Stimulated activated CD4-positive, alpha-beta T cell treated with anti-CD3 and anti-CD28 coated beads, Interleukin-4, amount 100 ng/mL, for 1 hour (primary cell): ENCODE measurements around the gene PLEKHN1.

ENCODE experiments used
- DNase-seq: peaks from one replicate; pipeline ENCODE4 v3.0.0-alpha.2; 2020

The PLEKHN1 gene, protein sequence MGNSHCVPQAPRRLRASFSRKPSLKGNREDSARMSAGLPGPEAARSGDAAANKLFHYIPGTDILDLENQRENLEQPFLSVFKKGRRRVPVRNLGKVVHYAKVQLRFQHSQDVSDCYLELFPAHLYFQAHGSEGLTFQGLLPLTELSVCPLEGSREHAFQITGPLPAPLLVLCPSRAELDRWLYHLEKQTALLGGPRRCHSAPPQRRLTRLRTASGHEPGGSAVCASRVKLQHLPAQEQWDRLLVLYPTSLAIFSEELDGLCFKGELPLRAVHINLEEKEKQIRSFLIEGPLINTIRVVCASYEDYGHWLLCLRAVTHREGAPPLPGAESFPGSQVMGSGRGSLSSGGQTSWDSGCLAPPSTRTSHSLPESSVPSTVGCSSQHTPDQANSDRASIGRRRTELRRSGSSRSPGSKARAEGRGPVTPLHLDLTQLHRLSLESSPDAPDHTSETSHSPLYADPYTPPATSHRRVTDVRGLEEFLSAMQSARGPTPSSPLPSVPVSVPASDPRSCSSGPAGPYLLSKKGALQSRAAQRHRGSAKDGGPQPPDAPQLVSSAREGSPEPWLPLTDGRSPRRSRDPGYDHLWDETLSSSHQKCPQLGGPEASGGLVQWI

DNA sequence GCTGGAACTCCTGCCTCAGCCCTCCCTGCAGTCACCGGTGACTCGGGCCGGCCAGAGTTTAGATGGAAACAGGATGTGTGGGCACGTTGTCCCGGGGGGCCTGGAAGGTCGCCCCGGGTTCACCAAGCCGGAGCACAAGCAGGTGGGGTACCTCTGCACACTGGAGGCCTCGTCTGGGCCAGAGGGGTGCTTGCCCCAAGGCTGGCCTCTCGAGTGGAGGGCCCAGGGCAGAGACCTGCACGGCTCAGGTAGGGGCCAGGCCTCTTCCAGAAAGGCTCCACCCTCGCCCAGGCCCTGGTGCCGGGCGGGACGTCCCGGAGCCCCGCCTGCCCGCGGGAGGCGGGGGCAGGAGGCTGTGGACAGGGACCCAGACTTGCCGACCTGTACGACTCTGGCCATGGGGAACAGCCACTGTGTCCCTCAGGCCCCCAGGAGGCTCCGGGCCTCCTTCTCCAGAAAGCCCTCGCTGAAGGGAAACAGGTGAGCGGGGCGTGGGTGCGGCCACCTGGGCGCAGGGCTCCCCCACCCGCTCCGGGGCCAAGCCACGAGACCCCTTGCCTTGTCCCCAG is at the start of gene PLEKHN1:
TSS of gene PLEKHN1 (plus strand) at position 348 of the 569 bp plus-strand sequence. CDS start at position 398, 50 bp downstream.
- no peak for DNase-seq

DNA sequence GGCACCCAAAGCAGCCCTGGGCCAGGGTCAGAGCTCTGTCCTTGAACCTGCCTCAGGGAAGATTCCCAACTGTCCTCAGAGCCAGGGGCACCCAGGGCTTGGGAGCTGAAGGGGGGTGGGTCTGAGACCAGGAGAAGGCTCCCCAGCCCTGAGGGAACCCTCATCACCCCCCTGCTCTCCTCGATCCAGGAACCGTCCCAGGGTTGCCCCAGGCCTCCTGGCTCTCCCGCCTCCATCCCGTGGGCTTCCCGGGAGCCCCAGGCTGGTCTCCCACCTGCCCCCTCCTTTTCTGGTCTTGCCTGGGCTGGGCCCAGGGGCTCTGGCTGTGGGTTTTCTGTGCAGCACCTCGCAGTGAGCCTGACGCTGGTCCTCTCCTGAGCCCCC is 49.2 kb upstream of the PLEKHN1 start:
- no peak for DNase-seq

DNA sequence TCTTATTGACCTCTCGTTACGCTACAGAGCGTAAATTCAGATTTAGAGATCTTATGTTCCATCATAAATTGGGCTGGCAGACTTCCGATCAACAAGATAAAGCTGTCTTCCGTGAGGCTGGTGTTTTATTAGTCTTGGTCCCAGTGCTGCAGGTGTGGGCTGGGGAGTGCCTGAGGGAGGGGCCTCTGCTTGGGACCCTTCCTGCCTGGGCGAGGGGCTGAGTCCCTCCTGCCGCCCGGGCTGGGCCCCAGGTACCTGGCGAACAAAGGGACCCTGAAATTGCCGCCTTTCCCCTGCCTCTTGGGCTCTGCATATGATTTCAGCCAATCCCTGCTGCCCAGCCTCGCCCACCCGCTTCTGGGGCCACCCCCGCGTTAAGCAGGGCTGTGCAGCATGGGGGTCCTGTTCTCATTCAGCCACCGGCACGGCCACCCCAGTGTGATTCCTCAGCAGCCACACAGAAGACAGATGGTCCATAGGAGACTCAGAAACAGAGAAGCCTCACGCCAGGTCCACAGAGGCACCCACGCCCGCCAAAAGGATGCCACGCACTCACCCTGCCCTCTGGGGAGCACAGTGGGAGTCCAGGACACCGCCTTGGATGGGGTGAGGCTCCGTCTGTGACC is 48.7 kb upstream of the PLEKHN1 start:
- no peak for DNase-seq

DNA sequence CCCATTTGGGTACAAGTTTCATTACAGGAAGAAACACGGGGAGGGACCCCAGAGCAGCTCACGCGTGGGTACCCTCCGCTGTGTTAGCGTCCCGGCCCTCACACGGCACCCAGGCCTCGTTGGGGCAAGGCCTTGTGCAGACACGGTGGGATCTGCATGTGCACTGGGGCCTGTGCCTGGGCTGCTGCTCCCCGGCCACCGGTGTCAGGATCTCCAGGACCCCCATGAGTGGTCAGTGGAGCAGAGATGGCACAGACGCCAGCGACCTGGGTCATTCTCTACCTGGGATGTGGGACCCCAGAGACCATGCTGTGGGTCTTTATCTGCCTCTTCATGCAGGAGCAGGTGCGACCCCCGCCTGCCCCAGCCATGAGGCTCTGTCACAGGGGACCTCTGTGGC is 47.9 kb upstream of the PLEKHN1 start:
- no peak for DNase-seq

DNA sequence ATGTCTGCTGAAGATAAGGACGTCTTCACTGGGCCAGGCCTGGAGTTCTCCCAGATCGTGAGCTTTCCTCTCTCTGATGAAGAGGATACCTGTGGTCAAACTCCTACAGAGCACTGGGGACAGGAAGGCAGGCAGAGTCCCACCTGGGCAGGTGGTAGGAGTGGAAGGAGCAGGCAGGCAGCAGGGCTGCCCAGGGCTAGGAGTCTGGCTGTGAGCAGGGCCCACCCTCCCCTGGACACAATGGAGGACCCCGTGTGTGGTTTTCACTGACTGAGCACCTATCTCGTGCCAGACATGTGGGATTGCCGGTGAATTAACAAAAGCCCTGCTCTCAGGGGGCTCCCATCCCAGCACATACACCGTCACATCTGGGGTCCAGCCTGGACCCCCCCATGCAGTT is 47.4 kb upstream of the PLEKHN1 start:
- DNase-seq, result no peak

DNA sequence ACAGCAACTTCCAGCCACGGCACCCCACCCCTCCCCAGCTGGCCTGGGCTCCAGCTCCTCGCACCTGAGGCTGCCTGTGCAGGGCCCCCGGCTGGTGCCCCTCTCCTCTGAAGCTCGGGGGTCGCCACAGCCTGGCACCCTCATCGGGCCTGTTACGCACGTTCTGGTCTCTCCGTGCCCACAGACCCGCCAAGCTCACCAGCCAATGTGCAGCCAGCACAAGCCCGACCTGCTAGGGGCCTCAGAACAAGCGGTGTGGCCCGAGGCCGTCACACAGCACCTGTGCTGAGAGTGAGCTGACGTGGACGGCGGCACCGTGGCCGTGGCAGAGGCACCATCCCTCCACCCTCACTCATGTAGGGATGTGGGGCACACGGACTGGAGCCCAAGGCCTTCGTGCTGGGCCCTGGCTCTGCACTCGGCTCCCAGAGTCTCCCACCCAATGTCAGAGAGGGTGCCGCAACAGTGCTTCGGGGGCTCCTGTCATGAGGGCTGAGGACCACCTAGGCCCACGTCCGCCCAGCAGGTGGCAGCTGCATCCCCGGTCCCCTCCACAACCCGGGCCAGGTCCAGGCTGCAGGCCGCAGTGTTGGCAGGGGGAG is 46.9 kb upstream of the PLEKHN1 start:
- DNase-seq, result no peak

DNA sequence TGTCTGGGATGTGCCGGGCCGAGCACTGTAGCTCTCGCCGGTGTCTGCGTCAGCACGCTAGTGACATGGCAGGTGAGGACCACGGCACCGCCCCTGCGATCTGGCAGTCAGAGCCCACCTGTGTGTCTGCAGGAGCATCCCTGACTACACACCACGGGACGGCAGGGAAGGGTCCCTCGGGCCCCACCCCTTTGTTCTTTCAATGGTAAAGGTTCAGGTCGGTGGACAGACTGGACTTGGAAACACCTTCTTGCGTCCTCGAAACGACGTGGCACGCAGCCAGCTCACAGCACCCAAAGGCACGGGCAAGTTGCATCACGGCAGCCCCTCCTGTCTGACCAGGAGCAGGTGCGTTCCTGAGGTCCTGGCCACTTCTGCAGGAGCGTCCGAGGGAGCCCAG is 46.3 kb upstream of the PLEKHN1 start:
- DNase-seq, result no peak

DNA sequence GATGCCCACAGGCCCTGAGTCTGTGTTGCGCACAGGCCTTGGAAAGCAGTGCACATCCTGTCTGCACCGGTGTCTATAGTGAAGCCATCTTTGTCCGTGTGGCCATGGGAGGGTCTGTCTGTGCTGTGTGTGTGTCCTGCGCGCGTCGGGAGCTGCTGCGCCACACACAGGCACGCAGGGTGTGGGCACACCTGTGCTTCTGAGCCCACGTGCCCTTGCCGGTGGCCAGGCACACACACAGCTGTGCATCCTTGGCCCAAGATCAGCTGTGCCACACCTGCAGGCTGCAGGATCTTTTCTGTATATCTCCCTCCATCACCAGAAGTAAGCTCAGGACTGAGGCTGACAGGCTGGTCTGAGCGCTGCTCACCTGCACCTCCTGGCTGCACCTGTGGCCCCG is 45.8 kb upstream of the PLEKHN1 start:
- no peak for DNase-seq

DNA sequence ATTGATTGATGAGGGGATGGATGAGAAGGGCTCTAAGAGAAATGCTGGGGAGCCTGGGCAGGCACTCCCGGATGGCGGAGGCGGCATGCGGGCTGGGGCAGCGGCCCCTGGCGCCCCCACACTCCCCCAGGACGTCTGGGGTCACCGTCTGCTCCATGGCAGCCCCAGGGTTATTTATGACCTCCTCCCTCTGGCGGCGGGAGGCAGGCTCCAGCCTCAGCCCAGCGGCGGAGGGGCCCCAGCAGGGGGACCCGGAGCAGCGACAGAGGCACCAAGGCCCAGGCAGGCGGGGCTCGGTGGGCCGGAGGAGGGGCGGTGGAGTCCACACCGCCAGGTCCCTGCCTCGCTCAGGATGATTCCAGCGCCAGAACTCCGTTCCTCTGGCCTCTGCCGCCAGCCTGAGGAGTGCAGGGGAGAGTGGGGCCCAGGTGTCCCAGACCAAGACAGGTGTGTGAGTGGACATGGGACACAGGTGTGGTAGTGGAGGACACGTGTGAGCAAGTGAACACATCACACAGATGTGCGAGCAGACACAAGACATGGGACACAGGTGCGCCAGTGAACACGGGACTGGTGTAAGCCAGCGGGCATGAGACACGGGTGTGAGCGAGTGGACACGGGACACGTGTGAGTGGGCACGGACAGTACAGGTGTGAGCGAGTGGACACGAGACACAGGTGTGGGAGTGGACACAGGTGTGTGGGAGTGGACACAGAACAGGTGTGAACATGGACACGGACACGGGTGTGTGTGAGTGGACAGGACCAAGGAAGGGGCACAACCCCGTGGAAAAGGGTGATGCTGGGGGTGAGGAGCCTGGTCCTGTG is 45.1 kb upstream of the PLEKHN1 start:
- peak; percentile 43 for DNase-seq

DNA sequence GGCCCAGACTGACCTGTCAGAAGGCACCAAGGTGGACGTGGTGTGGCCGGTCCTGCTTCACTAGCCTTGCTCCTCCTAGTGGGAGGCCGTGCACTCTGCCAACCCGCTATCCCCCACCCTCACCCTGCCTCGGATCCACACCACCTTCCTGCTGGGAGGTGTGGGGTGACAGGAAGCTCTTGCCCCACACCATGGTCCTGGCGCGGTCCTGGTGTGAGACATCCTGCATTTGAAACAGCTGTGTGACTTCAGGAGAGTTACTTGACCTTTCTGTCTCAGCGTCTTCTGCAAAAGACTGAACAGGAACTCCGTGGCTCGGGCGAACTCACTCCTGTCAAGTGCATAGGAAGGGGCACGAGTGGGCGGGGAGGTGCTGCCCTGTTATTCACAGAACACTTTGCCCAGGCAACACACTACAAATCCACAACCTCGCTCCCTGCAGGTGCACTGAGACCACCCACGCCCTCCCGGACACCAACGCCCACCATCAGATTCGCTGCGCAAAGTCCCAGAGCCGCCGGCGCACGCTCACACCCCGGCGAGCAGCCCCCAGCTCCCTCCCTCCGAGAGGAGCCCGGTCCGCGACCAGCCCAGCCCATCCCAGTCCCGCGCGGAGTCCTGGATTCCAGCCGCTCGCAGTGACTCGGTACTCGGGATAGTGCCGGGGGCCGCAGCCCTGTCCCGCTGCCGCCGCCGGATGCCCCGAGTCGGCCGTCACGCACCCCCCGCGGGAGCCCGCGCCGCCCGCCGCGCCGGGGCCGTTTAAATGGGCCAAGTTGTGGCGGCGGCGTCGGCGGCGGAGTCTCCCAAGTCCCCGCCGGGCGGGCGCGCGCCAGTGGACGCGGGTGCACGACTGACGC is 42.9 kb upstream of the PLEKHN1 start, which contains the start of gene SAMD11:
TSS of gene SAMD11 (plus strand) at position 793 of the 860 bp plus-strand sequence. CDS start 509 bp downstream, outside the sequence.
- DNase-seq, result peak; percentile 71

DNA sequence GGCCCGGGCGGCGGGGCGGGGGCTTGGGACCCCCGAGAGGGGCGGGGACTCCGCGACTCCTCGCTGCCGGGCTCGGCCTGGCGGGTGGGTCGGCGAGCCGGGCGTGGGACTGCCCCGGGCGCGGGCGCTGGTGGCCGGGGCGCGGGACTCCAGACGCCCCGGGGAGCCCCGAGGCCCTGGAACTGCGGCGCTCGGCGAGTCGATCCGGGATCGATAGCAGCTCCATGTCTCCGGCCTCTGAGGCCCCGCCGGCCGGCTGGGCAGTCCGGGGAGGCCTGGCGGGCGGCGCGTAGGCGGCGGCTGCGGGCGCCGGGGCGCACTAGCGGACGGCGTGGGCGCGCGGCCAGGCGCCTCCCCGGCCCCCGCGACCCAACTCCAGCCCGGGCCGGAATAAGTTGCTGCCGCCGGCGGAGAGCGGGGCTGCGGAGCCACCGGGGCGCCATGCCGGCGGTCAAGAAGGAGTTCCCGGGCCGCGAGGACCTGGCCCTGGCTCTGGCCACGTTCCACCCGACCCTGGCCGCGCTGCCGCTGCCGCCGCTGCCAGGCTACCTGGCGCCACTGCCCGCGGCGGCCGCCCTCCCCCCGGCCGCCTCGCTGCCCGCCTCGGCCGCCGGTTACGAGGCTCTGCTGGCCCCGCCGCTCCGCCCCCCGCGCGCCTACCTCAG is 42.2 kb upstream of the PLEKHN1 start:
- DNase-seq, result no peak

DNA sequence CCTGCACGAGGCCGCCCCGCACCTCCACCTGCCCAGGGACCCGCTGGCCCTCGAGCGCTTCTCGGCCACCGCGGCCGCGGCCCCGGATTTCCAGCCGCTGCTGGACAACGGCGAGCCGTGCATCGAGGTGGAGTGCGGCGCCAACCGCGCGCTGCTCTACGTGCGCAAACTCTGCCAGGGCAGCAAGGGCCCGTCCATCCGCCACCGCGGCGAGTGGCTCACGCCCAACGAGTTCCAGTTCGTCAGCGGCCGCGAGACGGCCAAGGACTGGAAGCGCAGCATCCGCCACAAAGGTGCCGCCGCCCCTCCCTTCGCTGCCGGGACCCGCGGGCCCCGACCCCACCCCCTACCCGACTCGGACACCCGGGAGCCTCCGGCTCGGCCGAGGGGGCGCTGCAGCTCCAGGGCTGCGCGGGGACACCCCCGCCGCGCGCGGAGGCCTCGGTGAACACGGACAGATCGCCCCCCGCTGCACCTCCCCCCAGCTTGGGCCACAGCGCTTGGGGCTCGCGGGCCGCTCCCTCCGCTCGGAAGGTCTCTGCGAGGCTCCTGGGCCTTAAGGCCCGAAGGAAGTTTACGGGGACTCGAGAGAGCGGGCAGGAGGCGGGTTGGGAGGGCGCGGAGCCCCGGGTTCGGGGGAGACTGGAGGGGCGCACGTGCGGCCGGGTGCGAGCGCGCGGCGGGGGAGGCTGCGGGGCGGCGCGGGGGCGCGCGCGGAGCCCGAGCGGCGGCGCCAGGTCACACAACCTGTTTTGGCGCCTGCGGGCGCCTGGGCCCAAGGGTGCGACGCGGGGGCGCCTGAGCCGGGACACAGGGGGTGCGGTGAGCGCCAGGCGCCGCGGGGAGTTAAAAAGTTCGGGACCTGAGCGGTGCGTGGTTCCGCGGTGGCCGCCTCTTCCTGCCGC is 41.4 kb upstream of the PLEKHN1 start:
- DNase-seq, result no peak

DNA sequence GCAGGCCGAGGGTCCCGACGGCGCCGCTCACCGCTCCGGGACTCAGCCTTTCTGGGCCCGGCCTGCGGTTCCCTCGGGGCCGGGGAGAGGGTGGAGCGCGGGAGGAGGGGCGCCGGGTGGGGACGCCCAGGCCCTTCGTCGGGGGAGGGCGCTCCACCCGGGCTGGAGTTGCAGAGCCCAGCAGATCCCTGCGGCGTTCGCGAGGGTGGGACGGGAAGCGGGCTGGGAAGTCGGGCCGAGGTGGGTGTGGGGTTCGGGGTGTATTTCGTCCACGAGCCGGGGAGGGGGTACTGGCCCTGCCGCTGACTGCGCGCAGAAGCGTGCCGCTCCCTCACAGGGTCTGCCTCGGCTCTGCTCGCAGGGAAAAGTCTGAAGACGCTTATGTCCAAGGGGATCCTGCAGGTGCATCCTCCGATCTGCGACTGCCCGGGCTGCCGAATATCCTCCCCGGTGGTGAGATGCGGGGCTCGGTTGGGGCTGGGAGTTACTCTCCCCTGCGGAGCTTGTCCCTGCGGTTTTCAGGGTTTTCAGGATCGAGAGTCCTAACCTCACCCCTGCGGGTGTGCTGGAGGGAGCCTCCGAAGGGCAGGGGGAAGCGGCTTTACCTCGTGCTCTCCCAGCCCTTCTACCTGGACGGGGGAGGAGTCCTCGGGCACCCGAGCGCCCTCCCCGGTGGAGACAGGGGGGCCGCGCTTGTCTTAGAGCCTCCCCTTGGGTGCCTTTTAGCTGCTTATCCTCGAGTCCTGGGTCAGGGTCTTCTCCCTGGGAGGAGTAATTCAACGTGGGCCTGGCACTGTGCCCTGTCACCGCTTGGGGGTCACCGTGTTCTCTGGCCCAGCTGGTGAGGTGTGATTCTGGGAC is 40.5 kb upstream of the PLEKHN1 start:
- no peak for DNase-seq

DNA sequence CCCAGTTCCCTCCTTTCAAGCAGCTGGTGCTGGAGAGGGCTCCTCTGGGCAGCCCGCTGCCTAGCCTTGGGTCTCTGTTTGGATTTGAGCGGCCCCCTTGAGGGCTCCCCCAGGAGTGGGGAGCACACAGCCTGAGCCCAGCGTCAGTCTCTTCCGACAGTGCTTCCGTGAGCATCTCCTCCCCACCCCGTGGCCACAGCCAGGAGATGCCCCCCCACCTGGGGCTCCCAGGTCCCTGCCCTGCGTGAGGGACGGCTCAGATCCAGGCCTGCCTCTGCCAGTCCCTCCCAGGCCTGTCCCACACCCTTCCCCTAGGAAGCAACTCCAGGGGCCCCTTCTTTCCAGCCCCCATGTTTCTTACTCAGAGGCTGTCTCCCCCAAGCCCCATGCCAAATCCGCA is 39.0 kb upstream of the PLEKHN1 start:
- DNase-seq, result no peak

DNA sequence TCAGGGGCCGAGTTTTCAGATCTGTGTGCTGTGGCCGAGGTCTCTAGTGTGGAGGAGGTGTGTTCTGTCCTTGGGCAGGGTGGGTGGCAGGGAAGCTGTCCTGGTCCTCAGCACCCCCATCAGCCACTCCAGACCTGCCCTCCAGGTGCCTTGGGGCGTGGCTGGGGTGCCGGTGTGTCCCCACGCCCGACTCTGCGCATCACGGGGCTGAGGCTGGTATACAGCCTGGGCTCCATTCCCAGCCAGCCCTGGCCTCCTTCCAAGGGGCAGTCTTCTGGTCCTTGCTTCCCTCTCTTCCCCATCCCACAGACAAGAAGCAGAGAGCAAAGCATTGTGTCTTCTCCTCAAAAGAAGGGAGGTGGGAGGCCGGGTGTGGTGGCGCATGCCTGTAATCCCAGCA is 38.5 kb upstream of the PLEKHN1 start:
- DNase-seq, result no peak

DNA sequence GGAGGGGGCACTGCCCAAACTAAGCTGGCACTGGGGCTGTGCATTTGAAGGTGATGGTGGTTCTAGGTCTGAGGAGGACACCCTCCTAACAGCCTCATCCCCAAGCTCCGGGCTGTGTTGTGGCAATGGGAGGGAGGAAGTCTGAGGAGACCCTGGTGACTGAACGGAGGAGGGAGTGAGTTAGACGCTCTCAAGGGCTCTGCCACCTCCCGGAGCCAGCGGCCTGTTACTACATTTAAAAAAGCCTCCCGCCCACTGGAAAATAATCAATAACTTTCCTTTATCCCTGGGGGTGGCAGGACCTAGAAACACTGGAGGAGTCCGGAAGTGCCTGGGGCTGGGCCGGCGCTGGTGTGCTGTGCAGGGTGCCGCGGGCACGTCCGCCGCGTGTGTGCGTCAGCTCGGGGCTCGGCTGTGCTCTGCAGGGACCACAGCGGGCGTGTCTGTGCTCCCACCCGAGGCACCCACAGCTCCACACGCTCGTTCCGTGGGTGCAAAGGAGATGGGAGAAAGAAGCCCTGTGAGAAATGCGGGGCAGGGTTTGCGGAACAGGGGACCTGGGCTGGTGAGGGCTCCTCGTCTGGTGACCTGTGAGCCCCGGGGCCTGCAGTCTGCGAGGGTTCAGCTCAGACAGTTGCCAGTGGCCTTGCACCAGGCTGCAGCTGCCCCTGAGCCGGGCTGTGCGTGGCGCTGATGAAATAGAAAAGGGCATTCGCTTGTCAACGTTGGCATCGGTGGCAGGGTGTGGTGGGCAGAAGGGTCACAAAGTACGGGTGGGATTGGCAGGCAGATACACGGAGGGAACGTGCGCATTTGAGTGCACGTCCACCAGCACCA is 37.2 kb upstream of the PLEKHN1 start:
- DNase-seq, result no peak
